ENCODE results near the gene APPL2. TPM values are rescaled to one million over a fixed set of nuclear protein-coding genes. Genes with fewer than 3 reads are reported as not detected.

APPL2 gene
- total and polyA plus RNA-seq, 12 donors, result 15.9 to 122 (median 53.2) TPM

DNA sequence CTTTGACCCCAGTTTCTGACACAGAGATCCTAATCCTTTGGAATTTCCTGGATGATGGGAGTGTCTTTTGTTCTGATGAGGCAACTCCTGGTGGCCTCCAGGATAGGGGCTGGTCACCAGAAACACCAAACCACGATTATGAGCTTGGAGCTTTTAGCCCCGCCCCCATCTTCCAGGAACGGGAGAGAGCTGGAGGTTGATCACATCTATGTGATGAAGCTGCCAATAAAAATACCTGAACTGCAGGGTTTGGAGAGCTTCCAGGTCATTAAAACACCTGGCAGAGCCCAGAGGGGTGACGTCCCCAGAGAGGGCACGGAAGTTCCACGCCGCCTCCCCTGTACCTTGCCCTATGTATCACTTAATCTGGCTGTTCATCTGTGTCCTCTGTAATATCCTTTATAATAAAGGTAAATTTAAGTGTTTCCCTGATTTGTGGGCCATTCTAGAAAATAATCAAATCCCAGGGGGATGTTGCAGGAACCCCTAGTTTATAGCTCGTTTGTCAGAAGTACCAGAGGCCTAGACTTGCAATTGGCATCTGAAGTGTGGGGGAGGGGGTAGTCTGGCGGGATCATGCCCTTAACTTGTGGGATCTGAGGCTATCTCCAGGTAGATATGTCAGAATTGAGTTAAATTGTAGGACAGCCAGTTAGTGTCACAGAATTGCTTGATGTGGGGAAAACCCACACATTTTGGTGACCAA lies 21.2 kb downstream of the APPL2 start:
- TF ChIP-seq POLR2A (IDR thresholded peaks at IDR 0.05), result no peak
- TF ChIP-seq, protein P1, sequence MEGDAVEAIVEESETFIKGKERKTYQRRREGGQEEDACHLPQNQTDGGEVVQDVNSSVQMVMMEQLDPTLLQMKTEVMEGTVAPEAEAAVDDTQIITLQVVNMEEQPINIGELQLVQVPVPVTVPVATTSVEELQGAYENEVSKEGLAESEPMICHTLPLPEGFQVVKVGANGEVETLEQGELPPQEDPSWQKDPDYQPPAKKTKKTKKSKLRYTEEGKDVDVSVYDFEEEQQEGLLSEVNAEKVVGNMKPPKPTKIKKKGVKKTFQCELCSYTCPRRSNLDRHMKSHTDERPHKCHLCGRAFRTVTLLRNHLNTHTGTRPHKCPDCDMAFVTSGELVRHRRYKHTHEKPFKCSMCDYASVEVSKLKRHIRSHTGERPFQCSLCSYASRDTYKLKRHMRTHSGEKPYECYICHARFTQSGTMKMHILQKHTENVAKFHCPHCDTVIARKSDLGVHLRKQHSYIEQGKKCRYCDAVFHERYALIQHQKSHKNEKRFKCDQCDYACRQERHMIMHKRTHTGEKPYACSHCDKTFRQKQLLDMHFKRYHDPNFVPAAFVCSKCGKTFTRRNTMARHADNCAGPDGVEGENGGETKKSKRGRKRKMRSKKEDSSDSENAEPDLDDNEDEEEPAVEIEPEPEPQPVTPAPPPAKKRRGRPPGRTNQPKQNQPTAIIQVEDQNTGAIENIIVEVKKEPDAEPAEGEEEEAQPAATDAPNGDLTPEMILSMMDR (IDR thresholded peaks at IDR 0.05), result no peak
- no peak overlapping the region for H3K27ac ChIP-seq
- peaks cover 0 to 44% of the 10 kb centered on the region in 2 donors for H3K36me3 ChIP-seq (replicated peaks in 1 of 2)

DNA sequence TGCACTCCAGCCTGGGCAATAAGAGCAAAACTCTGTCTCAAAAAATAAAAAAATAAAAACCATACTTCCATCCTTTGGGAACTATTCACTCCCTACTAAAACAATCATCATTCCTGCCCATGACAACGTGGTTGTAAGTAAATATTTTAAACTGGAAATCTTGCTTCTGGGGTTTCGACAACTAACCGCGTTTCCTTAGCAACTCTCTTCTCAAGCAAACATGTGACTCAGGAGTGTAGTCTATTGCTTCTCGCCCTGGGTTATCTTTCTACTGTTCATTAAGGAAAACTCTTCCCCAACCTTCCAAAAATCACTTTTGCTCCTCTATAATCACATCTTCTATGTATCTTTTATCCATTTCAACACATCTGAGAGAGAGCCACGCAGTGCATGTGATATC lies 21.8 kb downstream of the APPL2 start:
- intact Hi-C loops (cut with DNase I), result no loop called here
- WGBS, 4 donors, result 93 to 98% (median 95%) methylated on average over 6 of the region's 6 CpGs
- no peak for DNase-seq
- H3K4me3 ChIP-seq, result no peak overlapping the region
- H3K27ac ChIP-seq, result no peak overlapping the region
- H3K27me3 ChIP-seq, result no peaks in the 10 kb centered on the region
- no peaks in the 10 kb centered on the region for H3K9me3 ChIP-seq (replicated peaks in 1 of 3)
- H3K4me1 ChIP-seq (replicated peaks in 1 of 2), result peaks cover 6 to 14% of the 10 kb centered on the region in 2 donors
- TF ChIP-seq, protein P1 (IDR thresholded peaks at IDR 0.05), result no peak
- H3K36me3 ChIP-seq (replicated peaks in 1 of 2), result peaks cover 0 to 51% of the 10 kb centered on the region in 2 donors

More for the DNA sequence above, 21.2 kb downstream of the APPL2 start:
- intact Hi-C loops (cut with DNase I), result no loop called here
- no peaks in the 10 kb centered on the region for H3K9me3 ChIP-seq (replicated peaks in 1 of 3)
- peaks cover 6 to 20% of the 10 kb centered on the region in 2 donors for H3K4me1 ChIP-seq (replicated peaks in 1 of 2)
- no peaks in the 10 kb centered on the region for H3K27me3 ChIP-seq
- H3K4me3 ChIP-seq, result no peak overlapping the region
- DNase-seq, result no peak
- 87 to 92% (median 90%) methylated on average over 9 of the region's 9 CpGs for WGBS, 4 donors

GRCh38 chr12:105212438-105212837 lies 23.5 kb downstream of the APPL2 start:
- no peak overlapping the region for H3K27ac ChIP-seq
- intact Hi-C loops (cut with DNase I), result no loop called here
- H3K4me3 ChIP-seq, result no peak overlapping the region
- 88 to 94% (median 90%) methylated on average over 6 of the region's 6 CpGs for WGBS, 4 donors
- no peak for TF ChIP-seq POLR2A (IDR thresholded peaks at IDR 0.05)
- TF ChIP-seq, protein P1 (IDR thresholded peaks at IDR 0.05), result no peak
- no peaks in the 10 kb centered on the region for H3K4me1 ChIP-seq (replicated peaks in 1 of 2)
- no peaks in the 10 kb centered on the region for H3K27me3 ChIP-seq
- DNase-seq, result no peak
- H3K36me3 ChIP-seq (replicated peaks in 1 of 2), result peaks cover 0 to 60% of the 10 kb centered on the region in 2 donors
- H3K9me3 ChIP-seq (replicated peaks in 1 of 3), result no peaks in the 10 kb centered on the region

- intact Hi-C loops (cut with DNase I), result no loop called here
- Histone ChIP-seq H3K9me3 (replicated peaks in 1 of 3) (no peaks in the 10 kb centered on the region), H3K27ac (no peak overlapping the region), H3K36me3 (replicated peaks in 1 of 2) (peaks cover 0 to 66% of the 10 kb centered on the region in 2 donors), H3K4me1 (replicated peaks in 1 of 2) (peaks cover 4 to 12% of the 10 kb centered on the region in 2 donors), H3K4me3 (no peak overlapping the region), H3K27me3 (no peaks in the 10 kb centered on the region)
- TF ChIP-seq, protein P1 (IDR thresholded peaks at IDR 0.05), result no peak
- TF ChIP-seq POLR2A (IDR thresholded peaks at IDR 0.05), result no peak
- no peak for DNase-seq
- 92 to 97% (median 94%) methylated on average over 3 of the region's 3 CpGs for WGBS, 4 donors
Observed at GRCh38 chr12:105209091-105209490, 26.9 kb downstream of the APPL2 start.
